Measurements from ENCODE around the gene CFAP45. TPM values are rescaled to one million over a fixed set of nuclear protein-coding genes. Genes with fewer than 3 reads are reported as not detected.

Gene CFAP45
- total and polyA plus RNA-seq, 2 experiments from 2014 or later = 0.36 TPM; not detected in 1

DNA sequence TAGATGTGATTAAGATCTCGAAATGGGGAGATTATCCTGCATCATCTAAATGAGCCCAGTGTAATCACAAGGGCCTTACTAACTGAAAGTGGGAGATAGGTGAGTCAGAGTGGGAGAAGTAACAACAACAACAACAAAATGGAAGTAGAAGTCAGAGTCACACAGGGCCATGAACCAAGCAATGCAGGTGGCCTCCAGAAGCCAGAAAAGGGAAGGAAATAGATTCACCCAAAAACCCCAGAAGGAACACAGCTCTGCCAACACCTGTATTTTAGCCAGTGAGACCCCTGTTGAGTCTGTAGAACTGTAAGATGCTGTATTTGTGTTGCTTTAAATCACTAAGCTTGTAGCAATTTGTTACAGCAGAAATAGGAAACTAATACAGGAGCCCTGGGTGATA lies 21.3 kb upstream of the CFAP45 start:
- H3K27ac Mint-ChIP-seq = no peak overlapping the region
- peaks cover 11% of the 10 kb centered on the region for H3K36me3 Mint-ChIP-seq (ENCODE audit: low read depth)

More for the DNA sequence above, 21.3 kb upstream of the CFAP45 start:
- no peak overlapping the region for H2AFZ ChIP-seq
- Mint-ChIP-seq H3K27me3 (ENCODE audit: insufficient read depth, low read depth, poor library complexity) (peaks cover 25% of the 10 kb centered on the region), H3K4me1 (peaks cover 35% of the 10 kb centered on the region), H3K9me3 (no peaks in the 10 kb centered on the region; the same call in 2 of the 3 replicates), H3K4me3 (no peak overlapping the region; the same call in 2 of the 3 replicates)
- H3K4me2 ChIP-seq = no peak overlapping the region
- ATAC-seq = no peak
- TF ChIP-seq NANOG (IDR thresholded peaks at IDR 0.05; ENCODE audit: borderline replicate concordance) (no peak), EZH2phosphoT487 (IDR thresholded peaks at IDR 0.05; ENCODE audit: unreplicated experiment) (no peak), ZNF331 (CRISPR knock-in tag; IDR thresholded peaks at IDR 0.05; ENCODE audit: low read depth) (no peak), STAT1 (IDR thresholded peaks at IDR 0.05; ENCODE audit: unreplicated experiment) (no peak), JUNB (IDR thresholded peaks at IDR 0.05; ENCODE audit: unreplicated experiment) (no peak), ZNF114 (CRISPR knock-in tag; IDR thresholded peaks at IDR 0.05) (no peak), EZH2 (IDR thresholded peaks at IDR 0.05; ENCODE audit: low read depth, unreplicated experiment) (no peak), POLR2AphosphoS5 (IDR thresholded peaks at IDR 0.05; ENCODE audit: low read depth) (no peak), CREB1 (CRISPR knock-in tag; IDR thresholded peaks at IDR 0.05; ENCODE audit: low read depth) (no peak), ETS1 (IDR thresholded peaks at IDR 0.05) (no peak)
- TF ChIP-seq, protein P1, sequence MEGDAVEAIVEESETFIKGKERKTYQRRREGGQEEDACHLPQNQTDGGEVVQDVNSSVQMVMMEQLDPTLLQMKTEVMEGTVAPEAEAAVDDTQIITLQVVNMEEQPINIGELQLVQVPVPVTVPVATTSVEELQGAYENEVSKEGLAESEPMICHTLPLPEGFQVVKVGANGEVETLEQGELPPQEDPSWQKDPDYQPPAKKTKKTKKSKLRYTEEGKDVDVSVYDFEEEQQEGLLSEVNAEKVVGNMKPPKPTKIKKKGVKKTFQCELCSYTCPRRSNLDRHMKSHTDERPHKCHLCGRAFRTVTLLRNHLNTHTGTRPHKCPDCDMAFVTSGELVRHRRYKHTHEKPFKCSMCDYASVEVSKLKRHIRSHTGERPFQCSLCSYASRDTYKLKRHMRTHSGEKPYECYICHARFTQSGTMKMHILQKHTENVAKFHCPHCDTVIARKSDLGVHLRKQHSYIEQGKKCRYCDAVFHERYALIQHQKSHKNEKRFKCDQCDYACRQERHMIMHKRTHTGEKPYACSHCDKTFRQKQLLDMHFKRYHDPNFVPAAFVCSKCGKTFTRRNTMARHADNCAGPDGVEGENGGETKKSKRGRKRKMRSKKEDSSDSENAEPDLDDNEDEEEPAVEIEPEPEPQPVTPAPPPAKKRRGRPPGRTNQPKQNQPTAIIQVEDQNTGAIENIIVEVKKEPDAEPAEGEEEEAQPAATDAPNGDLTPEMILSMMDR (conservative IDR thresholded peaks at IDR 0.05; ENCODE audit: low read depth in 2 of 2) = no peak
- TF ChIP-seq, protein P2, sequence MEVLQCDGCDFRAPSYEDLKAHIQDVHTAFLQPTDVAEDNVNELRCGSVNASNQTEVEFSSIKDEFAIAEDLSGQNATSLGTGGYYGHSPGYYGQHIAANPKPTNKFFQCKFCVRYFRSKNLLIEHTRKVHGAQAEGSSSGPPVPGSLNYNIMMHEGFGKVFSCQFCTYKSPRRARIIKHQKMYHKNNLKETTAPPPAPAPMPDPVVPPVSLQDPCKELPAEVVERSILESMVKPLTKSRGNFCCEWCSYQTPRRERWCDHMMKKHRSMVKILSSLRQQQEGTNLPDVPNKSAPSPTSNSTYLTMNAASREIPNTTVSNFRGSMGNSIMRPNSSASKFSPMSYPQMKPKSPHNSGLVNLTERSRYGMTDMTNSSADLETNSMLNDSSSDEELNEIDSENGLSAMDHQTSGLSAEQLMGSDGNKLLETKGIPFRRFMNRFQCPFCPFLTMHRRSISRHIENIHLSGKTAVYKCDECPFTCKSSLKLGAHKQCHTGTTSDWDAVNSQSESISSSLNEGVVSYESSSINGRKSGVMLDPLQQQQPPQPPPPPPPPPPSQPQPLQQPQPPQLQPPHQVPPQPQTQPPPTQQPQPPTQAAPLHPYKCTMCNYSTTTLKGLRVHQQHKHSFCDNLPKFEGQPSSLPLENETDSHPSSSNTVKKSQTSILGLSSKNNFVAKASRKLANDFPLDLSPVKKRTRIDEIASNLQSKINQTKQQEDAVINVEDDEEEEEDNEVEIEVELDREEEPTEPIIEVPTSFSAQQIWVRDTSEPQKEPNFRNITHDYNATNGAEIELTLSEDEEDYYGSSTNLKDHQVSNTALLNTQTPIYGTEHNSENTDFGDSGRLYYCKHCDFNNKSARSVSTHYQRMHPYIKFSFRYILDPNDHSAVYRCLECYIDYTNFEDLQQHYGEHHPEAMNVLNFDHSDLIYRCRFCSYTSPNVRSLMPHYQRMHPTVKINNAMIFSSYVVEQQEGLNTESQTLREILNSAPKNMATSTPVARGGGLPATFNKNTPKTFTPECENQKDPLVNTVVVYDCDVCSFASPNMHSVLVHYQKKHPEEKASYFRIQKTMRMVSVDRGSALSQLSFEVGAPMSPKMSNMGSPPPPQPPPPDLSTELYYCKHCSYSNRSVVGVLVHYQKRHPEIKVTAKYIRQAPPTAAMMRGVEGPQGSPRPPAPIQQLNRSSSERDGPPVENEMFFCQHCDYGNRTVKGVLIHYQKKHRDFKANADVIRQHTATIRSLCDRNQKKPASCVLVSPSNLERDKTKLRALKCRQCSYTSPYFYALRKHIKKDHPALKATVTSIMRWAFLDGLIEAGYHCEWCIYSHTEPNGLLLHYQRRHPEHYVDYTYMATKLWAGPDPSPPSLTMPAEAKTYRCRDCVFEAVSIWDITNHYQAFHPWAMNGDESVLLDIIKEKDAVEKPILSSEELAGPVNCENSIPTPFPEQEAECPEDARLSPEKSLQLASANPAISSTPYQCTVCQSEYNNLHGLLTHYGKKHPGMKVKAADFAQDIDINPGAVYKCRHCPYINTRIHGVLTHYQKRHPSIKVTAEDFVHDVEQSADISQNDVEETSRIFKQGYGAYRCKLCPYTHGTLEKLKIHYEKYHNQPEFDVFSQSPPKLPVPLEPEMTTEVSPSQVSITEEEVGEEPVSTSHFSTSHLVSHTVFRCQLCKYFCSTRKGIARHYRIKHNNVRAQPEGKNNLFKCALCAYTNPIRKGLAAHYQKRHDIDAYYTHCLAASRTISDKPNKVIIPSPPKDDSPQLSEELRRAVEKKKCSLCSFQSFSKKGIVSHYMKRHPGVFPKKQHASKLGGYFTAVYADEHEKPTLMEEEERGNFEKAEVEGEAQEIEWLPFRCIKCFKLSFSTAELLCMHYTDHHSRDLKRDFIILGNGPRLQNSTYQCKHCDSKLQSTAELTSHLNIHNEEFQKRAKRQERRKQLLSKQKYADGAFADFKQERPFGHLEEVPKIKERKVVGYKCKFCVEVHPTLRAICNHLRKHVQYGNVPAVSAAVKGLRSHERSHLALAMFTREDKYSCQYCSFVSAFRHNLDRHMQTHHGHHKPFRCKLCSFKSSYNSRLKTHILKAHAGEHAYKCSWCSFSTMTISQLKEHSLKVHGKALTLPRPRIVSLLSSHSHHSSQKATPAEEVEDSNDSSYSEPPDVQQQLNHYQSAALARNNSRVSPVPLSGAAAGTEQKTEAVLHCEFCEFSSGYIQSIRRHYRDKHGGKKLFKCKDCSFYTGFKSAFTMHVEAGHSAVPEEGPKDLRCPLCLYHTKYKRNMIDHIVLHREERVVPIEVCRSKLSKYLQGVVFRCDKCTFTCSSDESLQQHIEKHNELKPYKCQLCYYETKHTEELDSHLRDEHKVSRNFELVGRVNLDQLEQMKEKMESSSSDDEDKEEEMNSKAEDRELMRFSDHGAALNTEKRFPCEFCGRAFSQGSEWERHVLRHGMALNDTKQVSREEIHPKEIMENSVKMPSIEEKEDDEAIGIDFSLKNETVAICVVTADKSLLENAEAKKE (CRISPR knock-in tag; IDR thresholded peaks at IDR 0.05) = no peak
- TF ChIP-seq, protein P3, sequence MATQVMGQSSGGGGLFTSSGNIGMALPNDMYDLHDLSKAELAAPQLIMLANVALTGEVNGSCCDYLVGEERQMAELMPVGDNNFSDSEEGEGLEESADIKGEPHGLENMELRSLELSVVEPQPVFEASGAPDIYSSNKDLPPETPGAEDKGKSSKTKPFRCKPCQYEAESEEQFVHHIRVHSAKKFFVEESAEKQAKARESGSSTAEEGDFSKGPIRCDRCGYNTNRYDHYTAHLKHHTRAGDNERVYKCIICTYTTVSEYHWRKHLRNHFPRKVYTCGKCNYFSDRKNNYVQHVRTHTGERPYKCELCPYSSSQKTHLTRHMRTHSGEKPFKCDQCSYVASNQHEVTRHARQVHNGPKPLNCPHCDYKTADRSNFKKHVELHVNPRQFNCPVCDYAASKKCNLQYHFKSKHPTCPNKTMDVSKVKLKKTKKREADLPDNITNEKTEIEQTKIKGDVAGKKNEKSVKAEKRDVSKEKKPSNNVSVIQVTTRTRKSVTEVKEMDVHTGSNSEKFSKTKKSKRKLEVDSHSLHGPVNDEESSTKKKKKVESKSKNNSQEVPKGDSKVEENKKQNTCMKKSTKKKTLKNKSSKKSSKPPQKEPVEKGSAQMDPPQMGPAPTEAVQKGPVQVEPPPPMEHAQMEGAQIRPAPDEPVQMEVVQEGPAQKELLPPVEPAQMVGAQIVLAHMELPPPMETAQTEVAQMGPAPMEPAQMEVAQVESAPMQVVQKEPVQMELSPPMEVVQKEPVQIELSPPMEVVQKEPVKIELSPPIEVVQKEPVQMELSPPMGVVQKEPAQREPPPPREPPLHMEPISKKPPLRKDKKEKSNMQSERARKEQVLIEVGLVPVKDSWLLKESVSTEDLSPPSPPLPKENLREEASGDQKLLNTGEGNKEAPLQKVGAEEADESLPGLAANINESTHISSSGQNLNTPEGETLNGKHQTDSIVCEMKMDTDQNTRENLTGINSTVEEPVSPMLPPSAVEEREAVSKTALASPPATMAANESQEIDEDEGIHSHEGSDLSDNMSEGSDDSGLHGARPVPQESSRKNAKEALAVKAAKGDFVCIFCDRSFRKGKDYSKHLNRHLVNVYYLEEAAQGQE (IDR thresholded peaks at IDR 0.05; ENCODE audit: unreplicated experiment) = no peak
- no peak for DNase-seq (ENCODE audit: low spot score)
- H3K4me3 ChIP-seq = no peak overlapping the region
- peaks cover 20% of the 10 kb centered on the region for H3K27me3 ChIP-seq (ENCODE audit: insufficient read depth)
- H4K20me1 ChIP-seq (replicated peaks; ENCODE audit: insufficient read depth) = no peaks in the 10 kb centered on the region; the same call in 1 of the 2 replicates
- H3K27ac ChIP-seq (ENCODE audit: low read depth) = no peak overlapping the region
- H3K79me2 ChIP-seq (replicated peaks; ENCODE audit: insufficient read depth) = no peaks in the 10 kb centered on the region; the same call in 1 of the 2 replicates
- no peaks in the 10 kb centered on the region for H3F3A ChIP-seq (replicated peaks; ENCODE audit: low read depth)
- H3K36me3 ChIP-seq (ENCODE audit: insufficient read depth) = no peaks in the 10 kb centered on the region
- no peaks in the 10 kb centered on the region for H3K9me2 ChIP-seq (ENCODE audit: insufficient read depth)
- H3K4me1 ChIP-seq (ENCODE audit: insufficient read depth) = peaks cover 24% of the 10 kb centered on the region

Measured in GM23338 (cell line).